Spleen (tissue), 11 donors: ENCODE results near the gene FGD6. TPM values are rescaled to one million over a fixed set of nuclear protein-coding genes. Genes with fewer than 3 reads are reported as not detected.
"Not testable (repeated sequence)": the region's sequence is repeated elsewhere in the genome, so short reads cannot be mapped to it uniquely, and the experiment has no call there.

Experiments
- DNase-seq: peaks from one replicate; pipeline ENCODE4 v3.0.0-alpha.2; 2020
- H3K27ac ChIP-seq, 8 donors: fragments of 200-600 bp; sonication (generic) in 7 of 8; 1 replicate in 4 of 8; 2 replicates in 4 of 8; pipeline versions ENCODE4 v1.5.0 to v1.8.0; 2016 to 2021; ENCODE audit warnings: inconsistent platforms in 4 of 8, mild to moderate bottlenecking in 4 of 8, moderate library complexity in 1 of 8
- H3K27me3 ChIP-seq, 7 donors: fragments of 200-600 bp; sonication (generic) in 6 of 7; replicated peaks in 1 of 7; 1 replicate in 4 of 7; 2 replicates in 3 of 7; pipeline versions ENCODE4 v1.5.0 to v1.8.0; 2016 to 2021; ENCODE audit warnings: inconsistent platforms in 3 of 7, mild to moderate bottlenecking in 1 of 7
- H3K36me3 ChIP-seq, 6 donors: fragments of 200-600 bp; sonication (generic) in 5 of 6; 1 replicate in 4 of 6; 2 replicates in 2 of 6; pipeline versions ENCODE4 v1.5.0 to v1.8.0; 2016 to 2021; ENCODE audit warnings: inconsistent platforms in 2 of 6
- H3K4me1 ChIP-seq, 6 donors: fragments of 200-600 bp; sonication (generic) in 5 of 6; 1 replicate in 3 of 6; 2 replicates in 3 of 6; pipeline versions ENCODE4 v1.5.0 to v1.8.0; 2016 to 2021; ENCODE audit warnings: inconsistent platforms in 3 of 6
- H3K4me3 ChIP-seq, 8 donors: fragments of 200-600 bp; sonication (generic) in 7 of 8; 1 replicate in 4 of 8; 2 replicates in 4 of 8; pipeline versions ENCODE4 v1.5.0 to v1.8.0; 2016 to 2021; ENCODE audit warnings: inconsistent platforms in 4 of 8, mild to moderate bottlenecking in 4 of 8, moderate library complexity in 2 of 8
- H3K9me3 ChIP-seq, 8 donors: fragments of 200-600 bp; sonication (generic) in 7 of 8; 1 replicate in 4 of 8; 2 replicates in 4 of 8; pipeline versions ENCODE4 v1.5.0 to v1.8.0; 2016 to 2021; ENCODE audit warnings: inconsistent platforms in 4 of 8
- CTCF ChIP-seq, 11 experiments: fragments of 200-600 bp in 7 of 11; fragments of 450-650 bp in 4 of 11; sonication (generic) in 4 of 11; IDR thresholded peaks in 8 of 11; conservative IDR thresholded peaks in 3 of 11; 1 replicate in 7 of 11; 2 replicates in 4 of 11; pipeline versions ENCODE4 v1.4.0 to v1.8.0; 2016 to 2021; ENCODE audit warnings: antibody characterized with exemption in 11 of 11, inconsistent platforms in 4 of 11, mild to moderate bottlenecking in 1 of 11
- POLR2A ChIP-seq, 3 donors: fragments of 450-650 bp; IDR thresholded peaks; one replicate each; pipeline ENCODE4 v1.5.1; 2017; ENCODE audit warnings: antibody characterized with exemption in 3 of 3, mild to moderate bottlenecking in 1 of 3
- POLR2AphosphoS5 ChIP-seq, 3 donors: sonication (generic); formaldehyde crosslinking; IDR thresholded peaks; one replicate each; pipeline ENCODE4 v1.5.1; 2017; ENCODE audit warnings: antibody characterized with exemption in 3 of 3
- WGBS, 5 donors: extraction: QIAGEN DNeasy Blood & Tissue Kit in 3 of 5; methylation state at CpG; one replicate each; pipeline versions ENCODE4 v1.1.5 to v1.1.7; 2013 to 2018; 5-methylcytosine and 5-hydroxymethylcytosine counted together
- intact Hi-C: fragments of 100-400 bp; cut with DNase I; formaldehyde crosslinking; loops from one replicate; pipeline ENCODE4 v1.15.0; 2023; ENCODE audit warnings: low total_unique reads
- polyA plus RNA-seq, 3 donors: library from polyadenylated mRNA; stranded (reverse); fragments of 200-250 nt; gene quantifications; one replicate each; pipeline ENCODE4 v1.2.1, GENCODE V29; 2013
- total RNA-seq, 7 donors: library from RNA; depleted of rRNA in 3 of 7; stranded (reverse); fragments of >200 nt in 3 of 7; fragmentation: NEBNext Ultra II Directional in 4 of 7; extraction: Animal tissue kit (Norgen Biotek cat#: 25700) in 4 of 7; gene quantifications; one replicate each; pipeline versions ENCODE4 v1.1.0 to v1.2.1, GENCODE V29; 2016 to 2021
- donor health status: healthy with polysubstance abuse.
- donor health status: DM: no; HTN: no; CAD: no; lungs with moderate emphysema.
- donor health status: DM: no; HTN: no; CAD: no.
- donor health status: Bipolar disorder and iron deficiency.
- donor health status: healthy.
- donor health status: DM: no; HTN: no; CAD: no.
- donor health status: DM: yes; HTN: yes; CAD: no.

The FGD6 gene
- total and polyA plus RNA-seq, 10 donors, result 0.78 to 13.0 (median 10.4) TPM

- Histone ChIP-seq H3K9me3 (no peaks in the 10 kb centered on the region), H3K27me3 (no peaks in the 10 kb centered on the region), H3K4me3 (no peak overlapping the region), H3K36me3 (peaks cover 0 to 27% (median 5%) of the 10 kb centered on the region in 6 donors), H3K4me1 (peaks cover 0 to 4% (median 0%) of the 10 kb centered on the region in 6 donors), H3K27ac (no peak overlapping the region)
- TF ChIP-seq POLR2A (IDR thresholded peaks at IDR 0.05), result no peak
- TF ChIP-seq POLR2AphosphoS5 (IDR thresholded peaks at IDR 0.05), result no peak
- TF ChIP-seq CTCF (IDR thresholded peaks at IDR 0.05 in 8 of 11, conservative IDR thresholded peaks at IDR 0.05 in 3 of 11), result no peak
- no peak for DNase-seq
- intact Hi-C loops, result no loop called here
Measured at GRCh38 chr12:95239216-95239615, 21.9 kb upstream of the FGD6 start.

- Histone ChIP-seq H3K4me1 (peaks cover 0 to 4% (median 0%) of the 10 kb centered on the region in 6 donors), H3K9me3 (no peaks in the 10 kb centered on the region), H3K36me3 (peaks cover 0 to 18% (median 5%) of the 10 kb centered on the region in 6 donors), H3K27ac (no peak overlapping the region), H3K27me3 (no peaks in the 10 kb centered on the region), H3K4me3 (no peak overlapping the region)
- no peak for DNase-seq
- WGBS, 5 donors, result 84 to 97% (median 86%) methylated on average over 1 of the region's 1 CpG
- TF ChIP-seq CTCF (IDR thresholded peaks at IDR 0.05 in 8 of 11, conservative IDR thresholded peaks at IDR 0.05 in 3 of 11) (no peak), POLR2A (IDR thresholded peaks at IDR 0.05) (no peak), POLR2AphosphoS5 (IDR thresholded peaks at IDR 0.05) (no peak)
- intact Hi-C loops, result no loop called here
Measured at GRCh38 chr12:95238150-95238549, 20.9 kb upstream of the FGD6 start.

- TF ChIP-seq POLR2AphosphoS5 (IDR thresholded peaks at IDR 0.05) (no peak), POLR2A (IDR thresholded peaks at IDR 0.05) (no peak), CTCF (IDR thresholded peaks at IDR 0.05 in 8 of 11, conservative IDR thresholded peaks at IDR 0.05 in 3 of 11) (no peak)
- Histone ChIP-seq H3K4me3 (no peak overlapping the region), H3K36me3 (peaks cover 0 to 11% (median 1%) of the 10 kb centered on the region in 6 donors), H3K4me1 (peaks cover 0 to 7% (median 0%) of the 10 kb centered on the region in 6 donors), H3K27me3 (no peaks in the 10 kb centered on the region), H3K27ac (no peak overlapping the region), H3K9me3 (no peaks in the 10 kb centered on the region)
- no peak for DNase-seq
- intact Hi-C loops, result no loop called here
- 67 to 97% (median 80%) methylated on average over 1 of the region's 1 CpG for WGBS, 5 donors
Measured at GRCh38 chr12:95237315-95237714, 20.0 kb upstream of the FGD6 start.

GRCh38 chr12:95235621-95236020 is 18.4 kb upstream of the FGD6 start:
- H3K27ac ChIP-seq, H3K9me3 ChIP-seq, H3K4me3 ChIP-seq, intact Hi-C loops, H3K27me3 ChIP-seq, H3K36me3 ChIP-seq: not testable (repeated sequence)
- WGBS, 5 donors, result 93 to 97% (median 95%) methylated on average over 11 to 31 of the region's 31 CpGs
- peaks cover 0 to 17% (median 6%) of the 10 kb centered on the region in 6 donors for H3K4me1 ChIP-seq
- peak; percentile 48 for DNase-seq

GRCh38 chr12:95234187-95234586 is 16.9 kb upstream of the FGD6 start:
- H3K4me1 ChIP-seq, result peaks cover 0 to 26% (median 12%) of the 10 kb centered on the region in 6 donors
- H3K36me3 ChIP-seq, intact Hi-C loops, H3K9me3 ChIP-seq, H3K4me3 ChIP-seq, H3K27me3 ChIP-seq, H3K27ac ChIP-seq: not testable (repeated sequence)
- peak; percentile 36 for DNase-seq
- 97 to 99% (median 98%) methylated on average over 14 of the region's 14 CpGs for WGBS, 5 donors
